Liver (tissue), 3 donors: ENCODE measurements around the gene ADAMTS14.

Experiments
- EGR1 ChIP-seq, 2 donors: IDR thresholded peaks; 2 replicates each; pipeline ENCODE4 v1.6.1; 2016 to 2018; ENCODE audit warnings: antibody characterized with exemption in 2 of 2, low read depth in 2 of 2
- FOXA1 ChIP-seq: IDR thresholded peaks from 2 replicates; pipeline ENCODE4 v1.6.1; 2016; ENCODE audit warnings: antibody characterized with exemption
- GABPA ChIP-seq, 2 donors: IDR thresholded peaks in 1 of 2; conservative IDR thresholded peaks in 1 of 2; 2 replicates each; pipeline ENCODE4 v1.6.1; 2016; ENCODE audit warnings: antibody characterized with exemption in 2 of 2, mild to moderate bottlenecking in 1 of 2, moderate library complexity in 1 of 2
- HNF4A ChIP-seq, 2 donors: conservative IDR thresholded peaks; 2 replicates each; pipeline ENCODE4 v1.6.1; 2016; ENCODE audit warnings: antibody characterized with exemption in 2 of 2, mild to moderate bottlenecking in 2 of 2
- TAF1 ChIP-seq: conservative IDR thresholded peaks from 2 replicates; pipeline ENCODE4 v1.6.1; 2016; ENCODE audit warnings: antibody characterized with exemption, mild to moderate bottlenecking
- YY1 ChIP-seq: IDR thresholded peaks from 2 replicates; pipeline ENCODE4 v1.6.1; 2016; ENCODE audit warnings: antibody characterized with exemption, mild to moderate bottlenecking
- TF ChIP-seq, protein P1 (sequence below): fragments of 150-350 bp; IDR thresholded peaks from 2 replicates; pipeline ENCODE4 v1.5.1; 2017; ENCODE audit warnings: improper control_type of control experiment, low read depth, low read length; ENCODE audit not compliant: missing input control
- TF ChIP-seq, protein P2 (sequence below): IDR thresholded peaks from 2 replicates; pipeline ENCODE4 v1.6.1; 2016; ENCODE audit warnings: antibody characterized with exemption, mild to moderate bottlenecking
- TF ChIP-seq, protein P3 (sequence below): IDR thresholded peaks from 2 replicates; pipeline ENCODE4 v1.6.1; 2016; ENCODE audit warnings: antibody characterized with exemption
- donor health status: healthy.
- donor health status: healthy.

DNA sequence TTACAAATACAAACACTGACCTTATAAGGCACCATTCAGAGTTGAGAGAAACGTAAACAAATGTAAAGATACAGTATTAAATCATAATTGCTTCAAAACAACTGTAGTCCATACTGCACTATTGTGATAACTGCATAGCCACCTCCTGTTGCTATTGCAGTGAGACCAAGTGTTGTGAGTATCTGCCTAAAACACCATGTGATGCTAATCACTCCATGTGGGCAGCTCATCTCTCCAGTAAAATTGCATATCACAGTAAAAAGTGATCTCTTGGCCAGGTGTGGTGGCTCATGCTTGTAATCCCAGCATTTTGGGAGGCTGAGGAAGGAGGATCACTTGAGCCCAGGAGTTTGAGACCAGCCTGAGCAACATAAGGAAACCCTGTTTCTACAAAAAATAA lies 43.0 kb upstream of the ADAMTS14 start:
- TF ChIP-seq HNF4A (conservative IDR thresholded peaks at IDR 0.05) (no peak), GABPA (IDR thresholded peaks at IDR 0.05 in 1 of 2, conservative IDR thresholded peaks at IDR 0.05 in 1 of 2) (no peak), YY1 (no peak), FOXA1 (no peak), TAF1 (no peak), EGR1 (IDR thresholded peaks at IDR 0.05; ENCODE audit: low read depth in 2 of 2) (no peak)
- TF ChIP-seq, protein P1, sequence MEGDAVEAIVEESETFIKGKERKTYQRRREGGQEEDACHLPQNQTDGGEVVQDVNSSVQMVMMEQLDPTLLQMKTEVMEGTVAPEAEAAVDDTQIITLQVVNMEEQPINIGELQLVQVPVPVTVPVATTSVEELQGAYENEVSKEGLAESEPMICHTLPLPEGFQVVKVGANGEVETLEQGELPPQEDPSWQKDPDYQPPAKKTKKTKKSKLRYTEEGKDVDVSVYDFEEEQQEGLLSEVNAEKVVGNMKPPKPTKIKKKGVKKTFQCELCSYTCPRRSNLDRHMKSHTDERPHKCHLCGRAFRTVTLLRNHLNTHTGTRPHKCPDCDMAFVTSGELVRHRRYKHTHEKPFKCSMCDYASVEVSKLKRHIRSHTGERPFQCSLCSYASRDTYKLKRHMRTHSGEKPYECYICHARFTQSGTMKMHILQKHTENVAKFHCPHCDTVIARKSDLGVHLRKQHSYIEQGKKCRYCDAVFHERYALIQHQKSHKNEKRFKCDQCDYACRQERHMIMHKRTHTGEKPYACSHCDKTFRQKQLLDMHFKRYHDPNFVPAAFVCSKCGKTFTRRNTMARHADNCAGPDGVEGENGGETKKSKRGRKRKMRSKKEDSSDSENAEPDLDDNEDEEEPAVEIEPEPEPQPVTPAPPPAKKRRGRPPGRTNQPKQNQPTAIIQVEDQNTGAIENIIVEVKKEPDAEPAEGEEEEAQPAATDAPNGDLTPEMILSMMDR: no peak
- TF ChIP-seq, protein P2, sequence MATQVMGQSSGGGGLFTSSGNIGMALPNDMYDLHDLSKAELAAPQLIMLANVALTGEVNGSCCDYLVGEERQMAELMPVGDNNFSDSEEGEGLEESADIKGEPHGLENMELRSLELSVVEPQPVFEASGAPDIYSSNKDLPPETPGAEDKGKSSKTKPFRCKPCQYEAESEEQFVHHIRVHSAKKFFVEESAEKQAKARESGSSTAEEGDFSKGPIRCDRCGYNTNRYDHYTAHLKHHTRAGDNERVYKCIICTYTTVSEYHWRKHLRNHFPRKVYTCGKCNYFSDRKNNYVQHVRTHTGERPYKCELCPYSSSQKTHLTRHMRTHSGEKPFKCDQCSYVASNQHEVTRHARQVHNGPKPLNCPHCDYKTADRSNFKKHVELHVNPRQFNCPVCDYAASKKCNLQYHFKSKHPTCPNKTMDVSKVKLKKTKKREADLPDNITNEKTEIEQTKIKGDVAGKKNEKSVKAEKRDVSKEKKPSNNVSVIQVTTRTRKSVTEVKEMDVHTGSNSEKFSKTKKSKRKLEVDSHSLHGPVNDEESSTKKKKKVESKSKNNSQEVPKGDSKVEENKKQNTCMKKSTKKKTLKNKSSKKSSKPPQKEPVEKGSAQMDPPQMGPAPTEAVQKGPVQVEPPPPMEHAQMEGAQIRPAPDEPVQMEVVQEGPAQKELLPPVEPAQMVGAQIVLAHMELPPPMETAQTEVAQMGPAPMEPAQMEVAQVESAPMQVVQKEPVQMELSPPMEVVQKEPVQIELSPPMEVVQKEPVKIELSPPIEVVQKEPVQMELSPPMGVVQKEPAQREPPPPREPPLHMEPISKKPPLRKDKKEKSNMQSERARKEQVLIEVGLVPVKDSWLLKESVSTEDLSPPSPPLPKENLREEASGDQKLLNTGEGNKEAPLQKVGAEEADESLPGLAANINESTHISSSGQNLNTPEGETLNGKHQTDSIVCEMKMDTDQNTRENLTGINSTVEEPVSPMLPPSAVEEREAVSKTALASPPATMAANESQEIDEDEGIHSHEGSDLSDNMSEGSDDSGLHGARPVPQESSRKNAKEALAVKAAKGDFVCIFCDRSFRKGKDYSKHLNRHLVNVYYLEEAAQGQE: no peak
- TF ChIP-seq, protein P3, sequence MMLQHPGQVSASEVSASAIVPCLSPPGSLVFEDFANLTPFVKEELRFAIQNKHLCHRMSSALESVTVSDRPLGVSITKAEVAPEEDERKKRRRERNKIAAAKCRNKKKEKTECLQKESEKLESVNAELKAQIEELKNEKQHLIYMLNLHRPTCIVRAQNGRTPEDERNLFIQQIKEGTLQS: no peak
